ENCODE results near the gene SBK1.

The SBK1 gene

DNA sequence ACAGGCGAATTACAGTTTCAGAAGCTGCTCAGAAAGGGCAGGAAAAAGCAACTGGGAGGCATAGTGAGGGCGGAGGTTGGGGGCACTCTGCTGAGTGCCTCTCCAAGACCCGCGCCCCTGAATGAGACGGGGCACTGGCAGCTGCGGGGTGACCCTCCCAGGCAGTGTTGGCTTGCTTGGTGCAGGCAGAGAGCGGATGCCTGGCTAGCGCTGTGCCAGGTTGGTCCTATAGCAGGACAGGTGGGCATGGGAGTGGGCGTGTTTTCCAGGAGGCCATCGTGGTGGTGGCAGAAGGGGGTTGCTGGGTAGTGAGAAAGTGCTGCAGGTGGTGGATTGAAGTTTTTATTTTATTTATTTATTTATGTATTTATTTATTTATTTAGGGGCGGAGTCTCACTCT lies 16.0 kb upstream of the SBK1 start:
- peaks cover 60% of the 10 kb centered on the region for H3K27me3 ChIP-seq
- no peak overlapping the region for H3K4me3 ChIP-seq (ENCODE audit: low read depth in 1 of 2, low read length in 1 of 2)
- no peak for TF ChIP-seq CTCF (IDR thresholded peaks at IDR 0.05)
- no peaks in the 10 kb centered on the region for H3K9me3 ChIP-seq
- H3K4me1 ChIP-seq (ENCODE audit: control insufficient read depth in 1 of 2, insufficient read depth in 1 of 2, low read depth in 1 of 2, low read length in 1 of 2), result peaks cover 4 to 8% of the 10 kb centered on the region in 2 experiments
- H3K27ac ChIP-seq, result no peak overlapping the region
- no peaks in the 10 kb centered on the region for H3K36me3 ChIP-seq

- H3K27ac ChIP-seq, result no peak overlapping the region
- H3K4me3 ChIP-seq (ENCODE audit: low read depth in 1 of 2, low read length in 1 of 2), result peak overlapping the region; percentile 30 to 55
- H3K36me3 ChIP-seq, result no peaks in the 10 kb centered on the region
- peaks cover 60% of the 10 kb centered on the region for H3K27me3 ChIP-seq
- peak; percentile 97 for TF ChIP-seq CTCF (IDR thresholded peaks at IDR 0.05)
- H3K9me3 ChIP-seq, result no peaks in the 10 kb centered on the region
- H3K4me1 ChIP-seq (ENCODE audit: control insufficient read depth in 1 of 2, insufficient read depth in 1 of 2, low read depth in 1 of 2, low read length in 1 of 2), result peaks cover 4 to 8% of the 10 kb centered on the region in 2 experiments
Measured at GRCh38 chr16:28277537-28278388, 14.6 kb upstream of the SBK1 start.

DNA sequence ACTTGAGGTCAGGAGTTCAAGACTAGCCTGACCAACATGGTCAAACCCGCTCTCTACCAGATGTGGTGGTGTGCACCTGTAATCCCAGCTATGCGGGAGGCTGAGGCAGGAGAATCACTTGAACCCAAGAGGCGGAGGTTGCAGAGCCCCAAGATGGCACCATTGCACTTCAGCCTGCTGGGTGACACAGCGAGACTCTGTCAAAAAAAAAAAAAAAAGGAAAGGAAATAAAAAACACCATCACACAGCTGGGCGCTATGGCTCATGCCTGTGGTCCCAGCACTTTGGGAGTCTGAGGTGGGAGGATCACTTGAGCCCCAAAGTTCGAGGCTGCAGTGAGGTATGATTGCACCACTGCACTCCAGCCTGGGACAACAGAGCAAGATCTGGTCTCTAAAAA lies 13.3 kb upstream of the SBK1 start:
- no peaks in the 10 kb centered on the region for H3K36me3 ChIP-seq
- TF ChIP-seq CTCF (IDR thresholded peaks at IDR 0.05), result no peak
- H3K27ac ChIP-seq, result no peak overlapping the region
- H3K4me1 ChIP-seq (ENCODE audit: control insufficient read depth in 1 of 2, insufficient read depth in 1 of 2, low read depth in 1 of 2, low read length in 1 of 2), result peaks cover 4 to 8% of the 10 kb centered on the region in 2 experiments
- H3K27me3 ChIP-seq, result peaks cover 50% of the 10 kb centered on the region
- no peak overlapping the region for H3K4me3 ChIP-seq (ENCODE audit: low read depth in 1 of 2, low read length in 1 of 2)
- H3K9me3 ChIP-seq, result no peaks in the 10 kb centered on the region

DNA sequence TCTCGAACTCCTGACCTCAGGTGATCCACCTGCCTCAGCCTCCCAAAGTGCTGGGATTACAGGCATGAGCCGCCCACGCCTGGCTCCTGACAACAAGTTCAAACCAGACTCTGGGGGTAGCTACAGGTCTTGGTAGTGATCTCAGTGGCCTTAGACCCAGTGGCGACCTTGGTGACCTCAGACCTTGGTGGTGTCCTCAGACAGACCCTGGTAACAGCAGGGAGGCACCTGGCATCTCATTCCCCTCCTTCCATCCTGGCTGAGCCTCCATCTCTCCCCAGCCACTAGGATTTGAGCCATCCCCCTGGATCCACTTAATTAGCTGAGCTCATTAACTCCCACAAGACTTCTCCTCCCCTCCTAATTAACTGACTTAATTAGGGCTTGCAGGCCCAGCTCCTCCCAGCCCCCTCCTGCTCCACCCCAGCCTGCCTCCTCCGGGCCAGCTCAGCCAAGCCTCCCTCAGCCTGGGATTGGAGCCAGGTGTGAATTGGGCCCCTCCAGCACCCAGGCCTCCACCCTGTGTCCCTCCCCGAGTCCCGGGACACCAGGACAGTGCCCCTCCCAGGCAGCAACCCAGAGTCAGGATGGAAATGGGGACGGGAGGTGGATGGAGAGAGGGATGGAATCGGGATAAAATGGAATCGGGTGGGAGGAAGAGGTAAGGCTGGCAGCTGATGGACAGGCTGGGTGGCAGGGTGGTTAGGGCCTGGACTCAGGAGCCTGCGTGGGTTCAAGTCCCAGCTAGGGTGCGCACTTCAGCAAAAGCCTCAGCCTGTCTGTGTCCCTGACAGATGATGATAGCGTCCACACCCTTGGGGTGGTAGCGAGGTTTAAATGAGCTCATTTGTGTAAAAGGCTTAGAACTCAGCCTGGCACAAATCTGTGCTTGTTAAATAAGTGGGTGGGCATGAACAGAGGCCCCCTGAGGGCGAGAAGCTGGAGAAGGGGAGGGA lies 11.2 kb upstream of the SBK1 start:
- no peak for TF ChIP-seq CTCF (IDR thresholded peaks at IDR 0.05)
- Histone ChIP-seq H3K4me3 (ENCODE audit: low read depth in 1 of 2, low read length in 1 of 2) (no peak overlapping the region), H3K27ac (no peak overlapping the region), H3K36me3 (no peaks in the 10 kb centered on the region), H3K27me3 (peaks cover 29% of the 10 kb centered on the region), H3K4me1 (ENCODE audit: control insufficient read depth in 1 of 2, insufficient read depth in 1 of 2, low read depth in 1 of 2, low read length in 1 of 2) (peaks cover 4 to 8% of the 10 kb centered on the region in 2 experiments), H3K9me3 (no peaks in the 10 kb centered on the region)

GRCh38 chr16:28282045-28282444 lies 10.3 kb upstream of the SBK1 start:
- Histone ChIP-seq H3K36me3 (no peaks in the 10 kb centered on the region), H3K27me3 (peaks cover 20% of the 10 kb centered on the region), H3K4me3 (ENCODE audit: low read depth in 1 of 2, low read length in 1 of 2) (no peak overlapping the region), H3K4me1 (ENCODE audit: control insufficient read depth in 1 of 2, insufficient read depth in 1 of 2, low read depth in 1 of 2, low read length in 1 of 2) (peaks cover 4 to 8% of the 10 kb centered on the region in 2 experiments), H3K9me3 (no peaks in the 10 kb centered on the region), H3K27ac (no peak overlapping the region)
- no peak for TF ChIP-seq CTCF (IDR thresholded peaks at IDR 0.05)

Data from neutrophil (primary cell).